Lower leg skin (tissue), 3 donors: ENCODE results near the gene CXCL10.

Experiments
- POLR2A ChIP-seq, 2 donors: fragments of 450-650 bp; IDR thresholded peaks; one replicate each; pipeline ENCODE4 v1.6.1; 2016 to 2017; ENCODE audit warnings: antibody characterized with exemption in 2 of 2, mild to moderate bottlenecking in 1 of 2, moderate library complexity in 1 of 2
- TF ChIP-seq, protein P1 (sequence below), 3 donors: fragments of 450-650 bp; IDR thresholded peaks; one replicate each; pipeline ENCODE4 v1.5.1; 2016; ENCODE audit warnings: antibody characterized with exemption in 3 of 3, mild to moderate bottlenecking in 3 of 3, moderate library complexity in 2 of 3

DNA sequence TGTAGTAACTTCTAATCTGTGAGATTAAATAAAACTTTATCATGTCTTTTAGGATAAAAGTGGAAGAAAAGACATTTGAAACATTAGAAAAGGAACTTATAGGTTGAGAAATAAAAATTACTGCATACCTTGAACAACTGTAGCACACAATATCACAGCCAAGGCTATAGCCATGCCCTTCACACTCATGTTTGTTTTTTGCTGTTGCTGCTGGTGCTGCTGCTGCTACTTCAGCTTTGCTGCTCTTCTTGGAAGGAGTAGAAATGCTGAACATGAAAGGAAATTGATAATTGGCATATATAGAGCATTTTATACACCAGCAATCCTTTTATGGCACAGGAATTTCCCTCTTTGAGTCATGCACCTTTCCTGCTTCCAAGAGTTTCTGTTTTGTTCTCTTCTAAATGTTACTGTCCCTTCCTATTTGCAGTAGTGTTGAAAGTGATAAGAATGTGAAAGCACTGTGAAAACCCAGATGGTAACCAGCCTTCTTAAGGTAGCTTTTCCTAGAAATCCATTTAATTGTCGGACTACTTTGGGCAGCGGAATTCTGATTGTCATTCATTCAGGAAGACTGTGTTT, 12.6 kb upstream of the CXCL10 start, which contains the start of gene CXCL11:
- TF ChIP-seq, protein P1, sequence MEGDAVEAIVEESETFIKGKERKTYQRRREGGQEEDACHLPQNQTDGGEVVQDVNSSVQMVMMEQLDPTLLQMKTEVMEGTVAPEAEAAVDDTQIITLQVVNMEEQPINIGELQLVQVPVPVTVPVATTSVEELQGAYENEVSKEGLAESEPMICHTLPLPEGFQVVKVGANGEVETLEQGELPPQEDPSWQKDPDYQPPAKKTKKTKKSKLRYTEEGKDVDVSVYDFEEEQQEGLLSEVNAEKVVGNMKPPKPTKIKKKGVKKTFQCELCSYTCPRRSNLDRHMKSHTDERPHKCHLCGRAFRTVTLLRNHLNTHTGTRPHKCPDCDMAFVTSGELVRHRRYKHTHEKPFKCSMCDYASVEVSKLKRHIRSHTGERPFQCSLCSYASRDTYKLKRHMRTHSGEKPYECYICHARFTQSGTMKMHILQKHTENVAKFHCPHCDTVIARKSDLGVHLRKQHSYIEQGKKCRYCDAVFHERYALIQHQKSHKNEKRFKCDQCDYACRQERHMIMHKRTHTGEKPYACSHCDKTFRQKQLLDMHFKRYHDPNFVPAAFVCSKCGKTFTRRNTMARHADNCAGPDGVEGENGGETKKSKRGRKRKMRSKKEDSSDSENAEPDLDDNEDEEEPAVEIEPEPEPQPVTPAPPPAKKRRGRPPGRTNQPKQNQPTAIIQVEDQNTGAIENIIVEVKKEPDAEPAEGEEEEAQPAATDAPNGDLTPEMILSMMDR (IDR thresholded peaks at IDR 0.05): no peak
- no peak for TF ChIP-seq POLR2A (IDR thresholded peaks at IDR 0.05)
